Panc1 (cell line): ENCODE data around the gene NAA16. TPM values are rescaled to one million over a fixed set of nuclear protein-coding genes. Genes with fewer than 3 reads are reported as not detected.

Experiments
- ATAC-seq: fragments of 200-7000 bp; cut with Tn5 transposase; 2 replicates; pipeline ENCODE4 v1.9.1; 2020; ENCODE audit warnings: mild to moderate bottlenecking, moderate library complexity
- BruUV-seq: library from RNA; stranded (reverse); fragments of 400-500 nt; replicated peaks from 2 replicates; lab custom pipeline; 2021; lab: Mats Ljungman, UMichigan
- CTCF ChIA-PET: fragments of 300-600 bp; sonication (Branson Sonifier 250); formaldehyde crosslinking; loops from one replicate; lab custom pipeline; 2022; ENCODE audit warnings: antibody characterized with exemption; lab: Charles Lee
- POLR2A ChIA-PET: fragments of 300-600 bp; sonication (Branson Sonifier 250); formaldehyde crosslinking; loops from one replicate; lab custom pipeline; 2022; ENCODE audit warnings: antibody characterized with exemption; lab: Charles Lee
- DNase-seq: peaks from one replicate; pipeline ENCODE4 v3.0.0-alpha.2; 2010; ENCODE audit warnings: low read depth, low spot score
- H3K27ac ChIP-seq: 2 replicates; pipeline ENCODE4 v1.5.1; 2011; ENCODE audit warnings: mild to moderate bottlenecking, low read length, inconsistent platforms
- H3K27me3 ChIP-seq: fragments of 200-500 bp; sonication (Bioruptor generic); 2 replicates; pipeline ENCODE4 v1.6.0; 2014; ENCODE audit warnings: low read length, inconsistent platforms; ENCODE audit not compliant: control insufficient read depth, insufficient read depth
- H3K36me3 ChIP-seq: fragments of 200-500 bp; sonication (Bioruptor generic); 2 replicates; pipeline ENCODE4 v1.5.1; 2014; ENCODE audit warnings: inconsistent platforms, mild to moderate bottlenecking, low read length, moderate library complexity; ENCODE audit not compliant: control insufficient read depth, insufficient read depth
- H3K4me1 ChIP-seq: 2 replicates; pipeline ENCODE4 v1.5.1; 2011; ENCODE audit warnings: inconsistent platforms, mild to moderate bottlenecking, low read length, moderate library complexity; ENCODE audit not compliant: control insufficient read depth, insufficient read depth
- H3K4me3 ChIP-seq, 2 experiments: 2 replicates each; pipeline ENCODE4 v1.5.1; 2011 to 2012; ENCODE audit warnings: low read depth in 2 of 2, low read length in 2 of 2, mild to moderate bottlenecking in 2 of 2, inconsistent platforms in 1 of 2, moderate library complexity in 1 of 2
- H3K9me3 ChIP-seq: fragments of 200-500 bp; sonication (Bioruptor generic); 2 replicates; pipeline ENCODE4 v1.5.1; 2014; ENCODE audit warnings: low read depth, mild to moderate bottlenecking, inconsistent platforms, low read length, moderate library complexity; ENCODE audit not compliant: control insufficient read depth, insufficient read depth
- POLR2AphosphoS5 ChIP-seq: IDR thresholded peaks from 2 replicates; pipeline ENCODE4 v1.6.1; 2012; ENCODE audit warnings: mild to moderate bottlenecking, low read depth, low read length, moderate library complexity
- SIN3A ChIP-seq: IDR thresholded peaks from 2 replicates; pipeline ENCODE4 v1.6.1; 2012; ENCODE audit warnings: low read depth, mild to moderate bottlenecking, low read length, moderate library complexity, borderline replicate concordance; ENCODE audit not compliant: insufficient read depth
- TCF7L2 ChIP-seq: IDR thresholded peaks from 2 replicates; pipeline ENCODE4 v1.6.1; 2011; ENCODE audit warnings: mild to moderate bottlenecking, low read depth, low read length, inconsistent platforms
- in situ Hi-C: cut with HindIII; loops from 2 replicates; pipeline ENCODE4 v1.10.0; 2016; ENCODE audit warnings: low sequenced_read_pairs, low pct_unique_long_range_greater_than_20kb
- intact Hi-C: fragments of 100-400 bp; cut with micrococcal nuclease; formaldehyde crosslinking; loops from one replicate; pipeline ENCODE4 v1.10.0; 2022; ENCODE audit not compliant: unreplicated experiment
- total RNA-seq: library from RNA; stranded (reverse); gene quantifications from one replicate; pipeline ENCODE4 v1.2.1, GENCODE V29; 2021; ENCODE audit not compliant: unreplicated experiment
- TF ChIP-seq, protein P1 (sequence below): fragments of 450-650 bp; IDR thresholded peaks from 2 replicates; pipeline ENCODE4 v1.5.1; 2017; ENCODE audit warnings: mild to moderate bottlenecking
- TF ChIP-seq, protein P2 (sequence below), 2 experiments: IDR thresholded peaks; 2 replicates each; pipeline ENCODE4 v1.6.1; 2011 to 2012; ENCODE audit warnings: low read depth in 2 of 2, control low read depth in 1 of 2, low read length in 1 of 2, mild to moderate bottlenecking in 1 of 2, moderate library complexity in 1 of 2; ENCODE audit not compliant: insufficient read depth in 1 of 2

NAA16 gene
- total RNA-seq, 1 experiment from 2014 or later, result 24.2 TPM

DNA sequence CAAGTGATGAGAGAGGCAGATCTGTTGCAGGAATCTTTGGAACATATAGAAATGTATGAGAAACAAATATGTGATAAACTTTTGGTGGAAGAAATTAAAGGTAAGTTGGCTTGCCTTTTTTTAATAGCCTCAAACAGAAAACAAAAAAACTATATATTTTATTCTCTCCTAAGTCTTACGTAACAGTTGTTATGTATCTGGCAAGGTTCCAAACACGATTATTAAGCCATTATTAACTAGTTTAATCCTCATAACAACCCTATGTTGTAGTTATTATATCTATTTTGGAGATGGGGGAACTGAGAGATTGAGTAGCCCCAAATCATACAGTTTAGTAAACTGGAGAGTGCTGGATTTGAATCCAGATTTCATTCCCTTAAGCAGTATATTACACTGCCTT is 14.7 kb downstream of the NAA16 start:
- POLR2A ChIA-PET, result no interaction called here
- TF ChIP-seq SIN3A, result no peak
- no peak overlapping the region for H3K4me3 ChIP-seq
- ATAC-seq (no peak), DNase-seq (no peak)
- in situ Hi-C loops, result no loop called here
- no peak overlapping the region for H3K27ac ChIP-seq
- peaks cover 14% of the 10 kb centered on the region for H3K36me3 ChIP-seq
- intact Hi-C loops, result no loop called here
- CTCF ChIA-PET, result no interaction called here
- H3K4me1 ChIP-seq, result no peaks in the 10 kb centered on the region; the same call in 1 of the 2 replicates
- no TSS peak for BruUV-seq
- H3K27me3 ChIP-seq, result no peaks in the 10 kb centered on the region
- H3K9me3 ChIP-seq, result no peaks in the 10 kb centered on the region

DNA sequence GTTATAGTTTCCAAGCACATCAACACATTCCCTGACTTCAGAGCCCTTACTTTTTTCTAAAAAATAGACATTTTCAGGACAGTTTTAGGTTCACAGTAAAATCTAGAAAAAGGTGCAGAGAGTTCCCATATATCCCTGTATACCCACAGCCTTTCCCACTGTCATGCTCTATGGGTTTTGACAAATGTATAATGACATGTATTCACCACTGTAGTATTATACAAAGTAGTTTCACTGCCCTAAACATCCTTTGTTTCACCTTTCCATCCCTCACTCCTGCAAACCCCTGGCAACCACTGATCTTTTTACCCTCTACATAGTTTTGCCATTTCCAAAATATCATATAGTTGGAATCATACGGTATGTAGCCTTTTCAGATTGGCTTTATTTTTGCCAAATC is 15.6 kb downstream of the NAA16 start:
- Histone ChIP-seq H3K4me1 (no peaks in the 10 kb centered on the region; the same call in 1 of the 2 replicates), H3K9me3 (no peaks in the 10 kb centered on the region), H3K36me3 (peaks cover 14% of the 10 kb centered on the region), H3K27ac (no peak overlapping the region), H3K4me3 (no peak overlapping the region), H3K27me3 (no peaks in the 10 kb centered on the region)
- intact Hi-C loops, result no loop called here
- no TSS peak for BruUV-seq
- no peak for DNase-seq
- TF ChIP-seq POLR2AphosphoS5 (no peak), TCF7L2 (no peak), SIN3A (no peak)
- TF ChIP-seq, protein P1, sequence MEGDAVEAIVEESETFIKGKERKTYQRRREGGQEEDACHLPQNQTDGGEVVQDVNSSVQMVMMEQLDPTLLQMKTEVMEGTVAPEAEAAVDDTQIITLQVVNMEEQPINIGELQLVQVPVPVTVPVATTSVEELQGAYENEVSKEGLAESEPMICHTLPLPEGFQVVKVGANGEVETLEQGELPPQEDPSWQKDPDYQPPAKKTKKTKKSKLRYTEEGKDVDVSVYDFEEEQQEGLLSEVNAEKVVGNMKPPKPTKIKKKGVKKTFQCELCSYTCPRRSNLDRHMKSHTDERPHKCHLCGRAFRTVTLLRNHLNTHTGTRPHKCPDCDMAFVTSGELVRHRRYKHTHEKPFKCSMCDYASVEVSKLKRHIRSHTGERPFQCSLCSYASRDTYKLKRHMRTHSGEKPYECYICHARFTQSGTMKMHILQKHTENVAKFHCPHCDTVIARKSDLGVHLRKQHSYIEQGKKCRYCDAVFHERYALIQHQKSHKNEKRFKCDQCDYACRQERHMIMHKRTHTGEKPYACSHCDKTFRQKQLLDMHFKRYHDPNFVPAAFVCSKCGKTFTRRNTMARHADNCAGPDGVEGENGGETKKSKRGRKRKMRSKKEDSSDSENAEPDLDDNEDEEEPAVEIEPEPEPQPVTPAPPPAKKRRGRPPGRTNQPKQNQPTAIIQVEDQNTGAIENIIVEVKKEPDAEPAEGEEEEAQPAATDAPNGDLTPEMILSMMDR, result no peak
- TF ChIP-seq, protein P2, sequence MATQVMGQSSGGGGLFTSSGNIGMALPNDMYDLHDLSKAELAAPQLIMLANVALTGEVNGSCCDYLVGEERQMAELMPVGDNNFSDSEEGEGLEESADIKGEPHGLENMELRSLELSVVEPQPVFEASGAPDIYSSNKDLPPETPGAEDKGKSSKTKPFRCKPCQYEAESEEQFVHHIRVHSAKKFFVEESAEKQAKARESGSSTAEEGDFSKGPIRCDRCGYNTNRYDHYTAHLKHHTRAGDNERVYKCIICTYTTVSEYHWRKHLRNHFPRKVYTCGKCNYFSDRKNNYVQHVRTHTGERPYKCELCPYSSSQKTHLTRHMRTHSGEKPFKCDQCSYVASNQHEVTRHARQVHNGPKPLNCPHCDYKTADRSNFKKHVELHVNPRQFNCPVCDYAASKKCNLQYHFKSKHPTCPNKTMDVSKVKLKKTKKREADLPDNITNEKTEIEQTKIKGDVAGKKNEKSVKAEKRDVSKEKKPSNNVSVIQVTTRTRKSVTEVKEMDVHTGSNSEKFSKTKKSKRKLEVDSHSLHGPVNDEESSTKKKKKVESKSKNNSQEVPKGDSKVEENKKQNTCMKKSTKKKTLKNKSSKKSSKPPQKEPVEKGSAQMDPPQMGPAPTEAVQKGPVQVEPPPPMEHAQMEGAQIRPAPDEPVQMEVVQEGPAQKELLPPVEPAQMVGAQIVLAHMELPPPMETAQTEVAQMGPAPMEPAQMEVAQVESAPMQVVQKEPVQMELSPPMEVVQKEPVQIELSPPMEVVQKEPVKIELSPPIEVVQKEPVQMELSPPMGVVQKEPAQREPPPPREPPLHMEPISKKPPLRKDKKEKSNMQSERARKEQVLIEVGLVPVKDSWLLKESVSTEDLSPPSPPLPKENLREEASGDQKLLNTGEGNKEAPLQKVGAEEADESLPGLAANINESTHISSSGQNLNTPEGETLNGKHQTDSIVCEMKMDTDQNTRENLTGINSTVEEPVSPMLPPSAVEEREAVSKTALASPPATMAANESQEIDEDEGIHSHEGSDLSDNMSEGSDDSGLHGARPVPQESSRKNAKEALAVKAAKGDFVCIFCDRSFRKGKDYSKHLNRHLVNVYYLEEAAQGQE (IDR thresholded peaks at IDR 0.05; ENCODE audit: insufficient read depth in 1 of 2, low read depth in 2 of 2, low read length in 1 of 2), result no peak
- in situ Hi-C loops, result no loop called here
- CTCF ChIA-PET, result no interaction called here
- POLR2A ChIA-PET, result no interaction called here
- ATAC-seq, result no peak

DNA sequence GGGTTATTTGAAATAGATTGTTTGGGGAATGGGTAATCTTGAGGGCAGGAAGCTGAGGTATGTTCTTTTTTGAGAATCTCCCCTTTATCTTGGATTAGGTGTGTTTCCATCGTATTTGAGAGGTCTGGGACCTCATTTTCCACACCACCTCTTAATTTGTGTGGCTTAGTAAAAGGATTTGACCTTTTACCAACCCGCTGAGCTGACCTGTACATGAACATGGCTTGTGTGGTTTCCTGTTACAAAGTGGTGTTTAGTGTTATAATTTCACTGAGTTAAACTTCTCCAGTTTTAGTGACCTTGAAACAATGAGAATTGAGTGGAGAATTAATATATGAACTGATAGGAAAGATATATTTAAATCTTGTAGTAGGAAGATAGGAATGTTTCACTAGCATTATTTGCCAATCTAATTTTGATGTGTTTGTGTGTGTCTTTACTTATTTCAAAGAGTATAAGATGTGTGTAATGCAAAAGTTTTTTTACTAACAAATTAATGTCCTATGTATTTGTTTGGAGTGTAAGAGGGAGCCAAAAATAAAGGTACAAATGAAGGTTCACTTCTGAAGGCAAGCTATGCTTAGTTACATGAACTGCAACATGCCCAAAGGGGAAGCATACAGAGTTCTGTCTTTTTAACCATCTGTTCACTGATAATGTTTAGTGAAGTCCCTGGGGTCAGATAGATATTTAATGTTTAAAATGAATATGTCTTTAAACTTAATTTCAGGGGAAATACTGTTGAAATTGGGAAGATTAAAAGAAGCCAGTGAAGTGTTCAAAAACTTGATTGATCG is 17.1 kb downstream of the NAA16 start:
- in situ Hi-C loops, result no loop called here
- BruUV-seq, result no TSS peak
- peaks cover 16% of the 10 kb centered on the region for H3K36me3 ChIP-seq

More for the DNA sequence above, 17.1 kb downstream of the NAA16 start:
- TF ChIP-seq POLR2AphosphoS5 (no peak), SIN3A (no peak), TCF7L2 (no peak)
- TF ChIP-seq, protein P1, result no peak
- TF ChIP-seq, protein P2 (IDR thresholded peaks at IDR 0.05; ENCODE audit: insufficient read depth in 1 of 2, low read depth in 2 of 2, low read length in 1 of 2), result no peak
- H3K4me3 ChIP-seq, result no peak overlapping the region
- ChIA-PET CTCF (no interaction called here), POLR2A (no interaction called here)
- intact Hi-C loops, result no loop called here
- ATAC-seq (no peak), DNase-seq (no peak)
- no peaks in the 10 kb centered on the region for H3K27me3 ChIP-seq
- H3K27ac ChIP-seq, result no peak overlapping the region
- H3K9me3 ChIP-seq, result no peaks in the 10 kb centered on the region
- no peaks in the 10 kb centered on the region; the same call in 1 of the 2 replicates for H3K4me1 ChIP-seq
